Ovary (tissue), 3 donors: ENCODE measurements around the gene GEMIN5.

Source experiments
- EP300 ChIP-seq: sonication (generic); formaldehyde crosslinking; IDR thresholded peaks from one replicate; pipeline ENCODE4 v1.6.1; 2017; ENCODE audit warnings: antibody characterized with exemption
- TF ChIP-seq, protein P1 (sequence below), 3 donors: fragments of 450-650 bp in 2 of 3; fragments of 200-600 bp in 1 of 3; IDR thresholded peaks; one replicate each; pipeline versions ENCODE4 v1.5.1 to v1.8.0; 2016 to 2022; ENCODE audit warnings: antibody characterized with exemption in 3 of 3, mild to moderate bottlenecking in 1 of 3
- donor health status: DM: no; HTN: no; CAD: no.

GRCh38 chr5:154860123-154860522 lies 77.9 kb downstream of the GEMIN5 start:
- TF ChIP-seq, protein P1, sequence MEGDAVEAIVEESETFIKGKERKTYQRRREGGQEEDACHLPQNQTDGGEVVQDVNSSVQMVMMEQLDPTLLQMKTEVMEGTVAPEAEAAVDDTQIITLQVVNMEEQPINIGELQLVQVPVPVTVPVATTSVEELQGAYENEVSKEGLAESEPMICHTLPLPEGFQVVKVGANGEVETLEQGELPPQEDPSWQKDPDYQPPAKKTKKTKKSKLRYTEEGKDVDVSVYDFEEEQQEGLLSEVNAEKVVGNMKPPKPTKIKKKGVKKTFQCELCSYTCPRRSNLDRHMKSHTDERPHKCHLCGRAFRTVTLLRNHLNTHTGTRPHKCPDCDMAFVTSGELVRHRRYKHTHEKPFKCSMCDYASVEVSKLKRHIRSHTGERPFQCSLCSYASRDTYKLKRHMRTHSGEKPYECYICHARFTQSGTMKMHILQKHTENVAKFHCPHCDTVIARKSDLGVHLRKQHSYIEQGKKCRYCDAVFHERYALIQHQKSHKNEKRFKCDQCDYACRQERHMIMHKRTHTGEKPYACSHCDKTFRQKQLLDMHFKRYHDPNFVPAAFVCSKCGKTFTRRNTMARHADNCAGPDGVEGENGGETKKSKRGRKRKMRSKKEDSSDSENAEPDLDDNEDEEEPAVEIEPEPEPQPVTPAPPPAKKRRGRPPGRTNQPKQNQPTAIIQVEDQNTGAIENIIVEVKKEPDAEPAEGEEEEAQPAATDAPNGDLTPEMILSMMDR (IDR thresholded peaks at IDR 0.05), result no peak
- no peak for TF ChIP-seq EP300
